OCI-LY3 (cell line): ENCODE results near the gene LYPD3.

Source experiments
- H2AFZ ChIP-seq: fragments of 200-600, 300-600 bp; shearing (Covaris generic); 2 replicates; pipeline ENCODE4 v1.6.0; 2014; ENCODE audit warnings: antibody characterized with exemption, low read depth, low read length
- H3K27ac ChIP-seq: fragments of 200-600, 300-600 bp; sonication (generic); 2 replicates; pipeline ENCODE4 v1.5.1; 2014; ENCODE audit warnings: mild to moderate bottlenecking, low read length, moderate library complexity, mixed read lengths
- H3K27me3 ChIP-seq: fragments of 200-600, 300-600 bp; sonication (generic); 2 replicates; pipeline ENCODE4 v1.6.1; 2014; ENCODE audit warnings: low read depth, low read length, mixed read lengths
- H3K36me3 ChIP-seq: fragments of 200-600, 300-600 bp; sonication (generic); replicated peaks from 2 replicates; pipeline ENCODE3; 2014; ENCODE audit warnings: low read depth, low read length, mixed read lengths
- H3K4me1 ChIP-seq: fragments of 300-600, 200-600 bp; sonication (generic); 2 replicates; pipeline ENCODE4 v1.6.1; 2014; ENCODE audit warnings: low read length, mixed read lengths
- H3K4me2 ChIP-seq: fragments of 200-600, 300-600 bp; sonication (generic); 2 replicates; pipeline ENCODE4 v1.6.1; 2014; ENCODE audit warnings: low read length, mixed read lengths
- H3K4me3 ChIP-seq: fragments of 300-600, 200-600 bp; sonication (generic); 2 replicates; pipeline ENCODE4 v1.5.1; 2014; ENCODE audit warnings: antibody characterized with exemption, mild to moderate bottlenecking, low read length, moderate library complexity
- H3K79me2 ChIP-seq: fragments of 300-600, 200-600 bp; shearing (Covaris generic); 2 replicates; pipeline ENCODE4 v1.6.1; 2014; ENCODE audit warnings: mild to moderate bottlenecking, low read length, mixed read lengths
- H3K9ac ChIP-seq: fragments of 300-600, 200-600 bp; shearing (Covaris generic); 2 replicates; pipeline ENCODE4 v1.6.0; 2014; ENCODE audit warnings: mild to moderate bottlenecking, low read length, moderate library complexity
- H3K9me3 ChIP-seq: fragments of 200-600, 300-600 bp; shearing (Covaris generic); 2 replicates; pipeline ENCODE4 v1.6.1; 2014; ENCODE audit warnings: low read length, mixed read lengths; ENCODE audit not compliant: insufficient read depth
- H4K20me1 ChIP-seq: fragments of 200-600, 300-600 bp; sonication (generic); 2 replicates; pipeline ENCODE4 v1.6.1; 2016; ENCODE audit warnings: low read length, mixed read lengths; ENCODE audit not compliant: insufficient read depth
- EZH2phosphoT487 ChIP-seq: fragments of 200-600 bp; shearing (Covaris generic); IDR thresholded peaks from 2 replicates; pipeline ENCODE4 v1.6.1; 2018; ENCODE audit warnings: antibody characterized with exemption, mixed run types, low read depth
- TF ChIP-seq, protein P1 (sequence below): fragments of 200-600, 300-600 bp; sonication (generic); IDR thresholded peaks from 2 replicates; pipeline ENCODE4 v1.5.1; 2014; ENCODE audit warnings: antibody characterized with exemption, low read length, low read depth

The LYPD3 gene

DNA sequence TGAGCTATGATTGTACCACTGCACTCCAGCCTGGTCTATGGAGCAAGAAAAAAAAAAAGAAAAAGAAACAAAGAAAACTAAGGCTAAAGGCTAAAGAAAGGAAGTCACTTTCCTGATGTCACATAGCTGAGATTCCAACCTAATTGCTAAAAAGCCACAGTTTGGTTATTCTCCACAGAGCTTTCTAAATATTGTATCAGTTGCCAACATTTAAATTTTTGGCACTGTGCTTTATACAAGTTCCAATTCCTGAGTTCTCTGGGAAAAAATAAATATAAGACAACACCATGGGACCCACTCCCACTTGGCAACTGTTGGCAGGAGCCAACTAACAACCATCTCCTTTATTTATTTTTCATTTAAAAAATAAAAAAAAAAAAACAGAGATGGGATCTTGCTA lies 11.2 kb upstream of the LYPD3 start:
- H3K27ac ChIP-seq = no peak overlapping the region
- H3K4me1 ChIP-seq = no peaks in the 10 kb centered on the region
- no peak overlapping the region for H3K9ac ChIP-seq
- no peaks in the 10 kb centered on the region for H3K79me2 ChIP-seq
- no peak overlapping the region for H2AFZ ChIP-seq
- no peaks in the 10 kb centered on the region for H3K9me3 ChIP-seq
- H3K4me2 ChIP-seq = no peak overlapping the region
- TF ChIP-seq, protein P1, sequence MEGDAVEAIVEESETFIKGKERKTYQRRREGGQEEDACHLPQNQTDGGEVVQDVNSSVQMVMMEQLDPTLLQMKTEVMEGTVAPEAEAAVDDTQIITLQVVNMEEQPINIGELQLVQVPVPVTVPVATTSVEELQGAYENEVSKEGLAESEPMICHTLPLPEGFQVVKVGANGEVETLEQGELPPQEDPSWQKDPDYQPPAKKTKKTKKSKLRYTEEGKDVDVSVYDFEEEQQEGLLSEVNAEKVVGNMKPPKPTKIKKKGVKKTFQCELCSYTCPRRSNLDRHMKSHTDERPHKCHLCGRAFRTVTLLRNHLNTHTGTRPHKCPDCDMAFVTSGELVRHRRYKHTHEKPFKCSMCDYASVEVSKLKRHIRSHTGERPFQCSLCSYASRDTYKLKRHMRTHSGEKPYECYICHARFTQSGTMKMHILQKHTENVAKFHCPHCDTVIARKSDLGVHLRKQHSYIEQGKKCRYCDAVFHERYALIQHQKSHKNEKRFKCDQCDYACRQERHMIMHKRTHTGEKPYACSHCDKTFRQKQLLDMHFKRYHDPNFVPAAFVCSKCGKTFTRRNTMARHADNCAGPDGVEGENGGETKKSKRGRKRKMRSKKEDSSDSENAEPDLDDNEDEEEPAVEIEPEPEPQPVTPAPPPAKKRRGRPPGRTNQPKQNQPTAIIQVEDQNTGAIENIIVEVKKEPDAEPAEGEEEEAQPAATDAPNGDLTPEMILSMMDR = no peak
- no peak for TF ChIP-seq EZH2phosphoT487
- no peaks in the 10 kb centered on the region for H3K27me3 ChIP-seq
- H4K20me1 ChIP-seq = no peaks in the 10 kb centered on the region
- peaks cover 27% of the 10 kb centered on the region for H3K36me3 ChIP-seq
- H3K4me3 ChIP-seq = no peak overlapping the region

DNA sequence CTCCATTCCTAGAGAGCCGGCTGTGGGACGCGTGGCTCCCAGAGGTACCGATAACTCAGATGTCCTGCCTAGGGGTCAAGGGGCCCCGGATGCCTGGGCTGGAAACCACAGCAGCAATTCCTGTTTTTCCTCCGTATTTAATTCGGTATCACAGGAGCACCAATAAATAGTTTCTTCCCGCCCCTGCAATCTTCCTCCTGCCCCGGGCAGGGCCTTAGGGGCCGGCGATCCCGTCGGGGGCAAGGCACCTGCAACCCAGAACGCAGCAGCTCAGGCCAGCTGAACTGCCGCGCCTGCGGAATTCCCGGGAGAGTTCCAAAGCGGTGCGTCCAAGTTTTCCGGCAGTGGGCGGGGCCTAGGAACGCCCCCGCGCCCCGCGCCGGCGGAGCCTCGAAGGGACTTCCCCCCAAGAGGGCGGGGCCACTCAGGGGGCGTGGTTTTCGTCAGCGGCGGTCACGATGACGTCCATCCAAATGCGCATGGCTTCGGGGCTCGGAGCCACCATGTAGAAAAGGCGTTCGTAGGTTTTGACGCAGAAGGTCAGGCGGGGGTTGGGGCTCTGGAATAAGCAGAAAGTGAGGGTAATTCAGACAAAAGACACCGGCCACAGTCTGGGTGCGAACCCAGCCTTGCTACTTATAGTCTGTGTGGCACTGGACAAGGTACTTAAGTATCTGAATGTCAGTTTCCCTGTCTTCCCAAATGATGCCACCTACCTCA lies 9.7 kb upstream of the LYPD3 start:
- TF ChIP-seq EZH2phosphoT487 = no peak
- TF ChIP-seq, protein P1 = no peak
- no peak overlapping the region for H3K9ac ChIP-seq

DNA sequence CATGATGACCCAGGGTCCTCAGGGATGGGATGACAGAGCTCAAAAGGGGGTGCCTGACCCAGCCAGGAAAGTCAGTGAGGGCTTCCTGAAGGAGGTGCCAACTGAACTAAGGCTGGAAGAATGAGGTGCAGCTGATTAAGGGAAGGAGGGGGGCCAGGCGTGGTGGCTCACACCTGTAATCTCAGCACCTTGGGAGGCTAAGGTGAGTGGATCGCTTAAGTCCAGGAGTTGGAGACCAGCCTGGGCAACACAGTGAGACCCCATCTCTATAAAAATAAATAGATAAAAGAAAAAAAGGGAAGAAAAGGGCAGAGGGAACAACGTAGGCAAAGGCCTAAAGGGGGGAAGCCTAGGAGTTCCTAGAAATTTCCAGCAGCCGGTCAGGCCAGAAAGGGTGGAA lies 9.1 kb upstream of the LYPD3 start:
- TF ChIP-seq, protein P1 = no peak
- no peak for TF ChIP-seq EZH2phosphoT487
- no peak overlapping the region for H3K9ac ChIP-seq
- H3K4me3 ChIP-seq = no peak overlapping the region
- H4K20me1 ChIP-seq = no peaks in the 10 kb centered on the region
- peaks cover 21% of the 10 kb centered on the region for H3K36me3 ChIP-seq
- no peaks in the 10 kb centered on the region for H3K4me1 ChIP-seq
- H3K9me3 ChIP-seq = no peaks in the 10 kb centered on the region
- H3K27me3 ChIP-seq = no peaks in the 10 kb centered on the region
- H3K4me2 ChIP-seq = no peak overlapping the region
- H3K79me2 ChIP-seq = no peaks in the 10 kb centered on the region
- H2AFZ ChIP-seq = no peak overlapping the region
- no peak overlapping the region for H3K27ac ChIP-seq

More for the DNA sequence above, 9.7 kb upstream of the LYPD3 start:
- H3K4me1 ChIP-seq = no peaks in the 10 kb centered on the region
- no peak overlapping the region for H3K27ac ChIP-seq
- H2AFZ ChIP-seq = no peak overlapping the region
- no peak overlapping the region for H3K4me2 ChIP-seq
- H4K20me1 ChIP-seq = no peaks in the 10 kb centered on the region
- H3K36me3 ChIP-seq = peaks cover 21% of the 10 kb centered on the region
- no peaks in the 10 kb centered on the region for H3K79me2 ChIP-seq
- H3K27me3 ChIP-seq = no peaks in the 10 kb centered on the region
- H3K9me3 ChIP-seq = no peaks in the 10 kb centered on the region
- no peak overlapping the region for H3K4me3 ChIP-seq

DNA sequence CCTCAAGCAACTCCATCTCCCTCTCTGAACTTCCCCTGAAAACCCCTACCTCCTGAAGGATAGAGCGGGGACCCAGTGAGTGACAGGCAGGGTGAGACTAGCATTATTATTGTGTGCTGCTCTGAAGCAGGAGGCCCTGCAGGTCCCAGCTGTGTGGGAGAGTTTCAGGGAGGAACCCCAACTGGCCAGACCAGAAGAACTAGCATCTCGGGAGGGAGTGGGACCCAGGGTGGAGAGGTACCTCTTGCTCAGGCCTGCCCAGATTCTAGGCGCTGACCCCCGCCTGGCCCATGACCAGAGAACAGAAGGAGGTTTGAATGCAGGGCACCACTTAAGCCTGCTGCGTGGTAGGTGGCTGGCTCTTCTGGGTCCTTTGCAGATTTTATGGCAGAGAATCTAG lies 5.7 kb upstream of the LYPD3 start:
- H3K9me3 ChIP-seq = no peaks in the 10 kb centered on the region
- H3K4me2 ChIP-seq = no peak overlapping the region
- H3K79me2 ChIP-seq = no peaks in the 10 kb centered on the region
- no peak overlapping the region for H2AFZ ChIP-seq
- H3K9ac ChIP-seq = no peak overlapping the region
- no peaks in the 10 kb centered on the region for H3K27me3 ChIP-seq
- H3K4me1 ChIP-seq = no peaks in the 10 kb centered on the region
- TF ChIP-seq, protein P1 = no peak
- TF ChIP-seq EZH2phosphoT487 = no peak
- peaks cover 16% of the 10 kb centered on the region for H3K36me3 ChIP-seq
- H3K4me3 ChIP-seq = no peak overlapping the region
- H3K27ac ChIP-seq = no peak overlapping the region
- no peaks in the 10 kb centered on the region for H4K20me1 ChIP-seq
